ENCODE results near the gene FAM114A1.

The FAM114A1 gene

DNA sequence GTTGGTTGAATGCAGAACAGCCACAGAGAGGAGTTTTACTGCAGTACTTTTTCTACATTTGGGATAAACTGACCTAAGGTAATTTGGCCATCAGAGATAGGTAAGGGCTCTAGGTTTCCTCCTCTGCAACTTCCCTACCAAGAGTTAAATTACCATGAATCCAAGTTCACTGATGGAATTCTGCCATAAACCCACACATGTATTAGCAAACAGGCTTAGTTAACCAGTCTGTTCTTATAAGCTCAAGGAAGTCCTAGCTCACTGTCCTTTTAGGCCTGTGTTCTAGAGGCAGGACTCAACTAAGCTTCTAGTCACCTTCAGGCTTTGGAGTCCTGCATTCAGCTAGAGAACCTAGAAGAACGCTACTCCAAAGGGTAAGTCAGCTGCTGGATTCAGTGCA is 4.0 kb downstream of the FAM114A1 start:
- in situ Hi-C loops (cut with MboI; ENCODE audit: low pct_unique_long_range_greater_than_20kb, low sequenced_read_pairs, unreplicated experiment), result no loop called here
- no peak for TF ChIP-seq CTCF (IDR thresholded peaks at IDR 0.05; ENCODE audit: extremely low read depth, insufficient read depth, missing control alignments)
- no peak for DNase-seq (ENCODE audit: low spot score)

- no peak for TF ChIP-seq CTCF (IDR thresholded peaks at IDR 0.05; ENCODE audit: extremely low read depth, insufficient read depth, missing control alignments)
- in situ Hi-C loops (cut with MboI; ENCODE audit: low pct_unique_long_range_greater_than_20kb, low sequenced_read_pairs, unreplicated experiment), result no loop called here
- no peak for DNase-seq (ENCODE audit: low spot score)
These were observed 5.0 kb downstream of the FAM114A1 start for GRCh38 chr4:38872620-38873019.

GRCh38 chr4:38873290-38873944 is 5.8 kb downstream of the FAM114A1 start:
- no peak for DNase-seq (ENCODE audit: low spot score)
- TF ChIP-seq CTCF (IDR thresholded peaks at IDR 0.05; ENCODE audit: extremely low read depth, insufficient read depth, missing control alignments), result peak; percentile 16
- in situ Hi-C loops (cut with MboI; ENCODE audit: low pct_unique_long_range_greater_than_20kb, low sequenced_read_pairs, unreplicated experiment), result no loop called here

DNA sequence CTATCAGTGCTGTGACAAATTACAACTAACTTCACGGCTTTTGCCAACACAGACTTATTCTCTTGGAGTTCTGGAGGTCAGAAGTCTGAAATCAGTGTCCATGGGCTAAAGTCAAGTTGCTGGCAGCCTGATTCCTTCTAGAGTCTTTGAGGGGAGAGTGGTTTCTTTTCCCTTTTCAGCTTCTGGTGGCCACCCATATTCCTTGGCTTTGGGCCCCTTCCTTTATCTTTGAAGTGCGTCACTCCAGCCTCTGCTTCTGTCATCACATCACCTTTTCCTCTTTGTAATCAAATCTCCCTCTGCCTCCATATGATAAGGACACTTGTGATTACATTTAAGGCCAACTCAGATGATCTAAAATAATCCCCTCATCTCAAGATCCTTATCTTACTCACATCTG is 9.0 kb downstream of the FAM114A1 start:
- no peak for DNase-seq (ENCODE audit: low spot score)
- TF ChIP-seq CTCF (IDR thresholded peaks at IDR 0.05; ENCODE audit: extremely low read depth, insufficient read depth, missing control alignments), result no peak
- in situ Hi-C loops (cut with MboI; ENCODE audit: low pct_unique_long_range_greater_than_20kb, low sequenced_read_pairs, unreplicated experiment), result loop anchor here (25.0 kb wide), 1 partner anchor 561 kb away; no protein-coding TSS in a partner anchor

DNA sequence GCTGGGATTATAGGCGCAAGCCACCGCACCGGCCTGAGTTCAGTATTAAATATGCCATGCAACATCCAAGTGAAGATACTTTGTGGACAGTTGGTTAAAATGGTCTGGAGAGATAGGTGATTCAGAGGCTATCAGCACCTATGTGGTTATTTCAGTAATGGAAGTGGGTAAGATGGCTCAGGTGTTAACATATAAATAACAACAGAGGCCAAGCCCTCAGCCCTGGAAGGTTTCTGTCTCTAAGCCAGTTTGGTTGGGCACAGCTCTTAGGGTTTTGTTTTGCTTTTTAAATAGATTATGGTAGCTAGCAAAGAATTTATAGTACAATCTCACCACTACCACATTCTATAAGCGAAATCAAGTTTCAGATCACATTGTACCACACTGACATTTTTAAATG is 16.6 kb downstream of the FAM114A1 start:
- no peak for DNase-seq (ENCODE audit: low spot score)
- in situ Hi-C loops (cut with MboI; ENCODE audit: low pct_unique_long_range_greater_than_20kb, low sequenced_read_pairs, unreplicated experiment), result loop anchor here (25.0 kb wide), 1 partner anchor 553 kb away; no protein-coding TSS in a partner anchor
- no peak for TF ChIP-seq CTCF (IDR thresholded peaks at IDR 0.05; ENCODE audit: extremely low read depth, insufficient read depth, missing control alignments)

DNA sequence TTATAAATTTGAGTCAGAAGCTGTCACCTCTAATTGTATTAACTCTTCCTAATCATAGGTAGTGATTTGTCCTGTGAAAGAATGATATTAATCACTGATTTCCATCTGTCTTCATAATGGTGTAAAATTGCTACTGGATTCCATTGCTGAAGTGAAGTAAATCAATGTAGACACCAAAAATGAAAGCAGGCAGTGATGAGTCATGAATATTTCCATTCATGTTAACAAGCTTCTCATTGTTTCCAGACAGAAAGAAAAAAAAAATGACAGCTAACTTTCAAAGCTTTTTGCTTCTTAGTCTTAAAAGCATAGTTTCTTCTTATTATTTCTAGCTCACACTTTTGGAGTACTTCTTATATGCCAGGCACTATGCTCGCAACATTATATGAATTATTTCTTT is 21.5 kb downstream of the FAM114A1 start:
- TF ChIP-seq CTCF (IDR thresholded peaks at IDR 0.05; ENCODE audit: extremely low read depth, insufficient read depth, missing control alignments), result no peak
- in situ Hi-C loops (cut with MboI; ENCODE audit: low pct_unique_long_range_greater_than_20kb, low sequenced_read_pairs, unreplicated experiment), result loop anchor here (25.0 kb wide), 1 partner anchor 548 kb away; no protein-coding TSS in a partner anchor
- DNase-seq (ENCODE audit: low spot score), result peak; percentile 69

All from GM13977 (cell line).